Body of pancreas (tissue), 4 donors: ENCODE measurements around the gene ATXN7L3.

Experiments used
- POLR2A ChIP-seq, 3 donors: fragments of 450-650 bp; IDR thresholded peaks; one replicate each; pipeline ENCODE4 v1.6.1; 2016; ENCODE audit warnings: antibody characterized with exemption in 3 of 3, mild to moderate bottlenecking in 2 of 3
- TF ChIP-seq, protein P1 (sequence below), 7 experiments: fragments of 450-650 bp in 4 of 7; fragments of 200-600 bp in 3 of 7; sonication (generic) in 3 of 7; IDR thresholded peaks; one replicate each; pipeline ENCODE4 v1.5.1; 2016 to 2019; ENCODE audit warnings: antibody characterized with exemption in 7 of 7

DNA sequence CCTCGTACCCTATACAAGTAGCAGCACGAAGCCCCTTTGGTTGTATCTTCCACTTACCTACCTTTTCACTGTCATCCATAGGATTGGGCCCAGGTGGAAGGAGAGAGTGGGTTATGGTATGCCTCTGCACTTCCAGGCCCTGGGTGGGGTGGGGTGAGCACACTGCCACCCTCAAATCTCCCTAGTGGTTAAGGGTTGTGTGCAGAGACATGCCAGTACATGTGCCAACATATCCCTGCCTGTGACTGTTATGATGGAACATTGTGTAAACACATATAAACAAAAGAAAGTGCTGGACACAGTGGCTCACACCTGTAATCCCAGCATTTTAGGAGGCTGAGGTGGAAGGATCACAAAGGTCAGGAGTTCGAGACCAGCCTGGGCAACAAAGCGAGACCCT lies 46.8 kb downstream of the ATXN7L3 start:
- TF ChIP-seq, protein P1, sequence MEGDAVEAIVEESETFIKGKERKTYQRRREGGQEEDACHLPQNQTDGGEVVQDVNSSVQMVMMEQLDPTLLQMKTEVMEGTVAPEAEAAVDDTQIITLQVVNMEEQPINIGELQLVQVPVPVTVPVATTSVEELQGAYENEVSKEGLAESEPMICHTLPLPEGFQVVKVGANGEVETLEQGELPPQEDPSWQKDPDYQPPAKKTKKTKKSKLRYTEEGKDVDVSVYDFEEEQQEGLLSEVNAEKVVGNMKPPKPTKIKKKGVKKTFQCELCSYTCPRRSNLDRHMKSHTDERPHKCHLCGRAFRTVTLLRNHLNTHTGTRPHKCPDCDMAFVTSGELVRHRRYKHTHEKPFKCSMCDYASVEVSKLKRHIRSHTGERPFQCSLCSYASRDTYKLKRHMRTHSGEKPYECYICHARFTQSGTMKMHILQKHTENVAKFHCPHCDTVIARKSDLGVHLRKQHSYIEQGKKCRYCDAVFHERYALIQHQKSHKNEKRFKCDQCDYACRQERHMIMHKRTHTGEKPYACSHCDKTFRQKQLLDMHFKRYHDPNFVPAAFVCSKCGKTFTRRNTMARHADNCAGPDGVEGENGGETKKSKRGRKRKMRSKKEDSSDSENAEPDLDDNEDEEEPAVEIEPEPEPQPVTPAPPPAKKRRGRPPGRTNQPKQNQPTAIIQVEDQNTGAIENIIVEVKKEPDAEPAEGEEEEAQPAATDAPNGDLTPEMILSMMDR (IDR thresholded peaks at IDR 0.05): no peak
- TF ChIP-seq POLR2A (IDR thresholded peaks at IDR 0.05): no peak
